HG03442 (cell line): ENCODE results near the gene RPP30.

Experiments
- ATAC-seq: cut with Tn5 transposase; IDR thresholded peaks from one replicate; pipeline ENCODE4 v1.9.1; 2021; ENCODE audit warnings: mild to moderate bottlenecking, moderate library complexity; ENCODE audit not compliant: unreplicated experiment

Gene RPP30

DNA sequence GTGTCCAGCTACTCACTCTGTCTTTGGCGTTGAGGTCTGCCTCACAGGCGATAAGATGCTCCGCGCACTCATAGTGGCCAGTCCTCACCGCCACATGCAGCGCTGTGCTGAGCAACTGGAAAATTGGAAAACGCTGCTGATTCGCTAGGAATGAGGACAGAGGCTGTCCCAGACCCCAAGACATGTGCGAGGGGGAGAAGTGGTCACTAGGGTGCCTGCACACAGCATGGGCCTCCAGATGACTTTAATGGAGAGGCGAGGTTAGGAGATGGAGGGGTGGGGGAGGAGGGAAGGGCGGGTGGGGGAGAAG, 43.9 kb downstream of the RPP30 start:
- ATAC-seq = no peak

DNA sequence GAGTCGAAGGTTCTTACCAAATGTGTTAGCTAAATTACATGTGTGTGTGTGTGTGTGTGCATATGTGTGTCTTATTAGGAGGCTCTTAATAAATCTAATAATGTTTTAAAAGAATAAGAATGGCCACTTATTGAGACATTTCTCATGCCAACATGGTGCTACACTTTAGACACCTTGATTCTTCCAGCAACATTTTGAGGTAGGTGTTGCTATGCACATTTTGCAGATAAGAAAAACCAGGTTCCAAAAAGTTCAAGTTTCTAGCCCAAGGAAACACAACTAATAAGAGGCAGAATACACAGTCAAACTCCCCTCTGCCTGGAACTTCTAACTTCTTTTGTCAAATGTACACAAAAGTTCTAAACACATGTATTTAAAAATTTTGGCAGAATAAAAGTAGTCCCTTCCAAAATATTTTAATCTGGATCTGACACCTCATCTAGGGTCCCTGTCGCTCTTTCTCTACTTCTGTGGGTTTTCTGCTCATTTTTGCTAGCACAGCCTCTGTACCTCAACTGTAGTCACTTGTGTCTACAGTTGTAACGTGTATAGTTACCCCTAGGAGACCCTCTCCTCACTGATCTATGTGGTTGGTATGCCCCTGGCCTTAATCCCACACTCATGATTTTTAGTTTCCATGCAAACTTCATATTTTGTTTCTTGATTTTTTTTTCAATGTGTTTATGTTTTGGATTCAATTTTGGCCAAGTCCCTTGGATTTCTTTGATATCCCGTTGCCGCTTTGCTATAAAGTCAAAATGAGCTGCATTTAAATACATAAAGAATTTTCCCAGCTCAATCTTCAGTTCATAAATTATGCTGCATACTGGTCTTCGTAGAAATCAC, 44.8 kb downstream of the RPP30 start:
- no peak for ATAC-seq

DNA sequence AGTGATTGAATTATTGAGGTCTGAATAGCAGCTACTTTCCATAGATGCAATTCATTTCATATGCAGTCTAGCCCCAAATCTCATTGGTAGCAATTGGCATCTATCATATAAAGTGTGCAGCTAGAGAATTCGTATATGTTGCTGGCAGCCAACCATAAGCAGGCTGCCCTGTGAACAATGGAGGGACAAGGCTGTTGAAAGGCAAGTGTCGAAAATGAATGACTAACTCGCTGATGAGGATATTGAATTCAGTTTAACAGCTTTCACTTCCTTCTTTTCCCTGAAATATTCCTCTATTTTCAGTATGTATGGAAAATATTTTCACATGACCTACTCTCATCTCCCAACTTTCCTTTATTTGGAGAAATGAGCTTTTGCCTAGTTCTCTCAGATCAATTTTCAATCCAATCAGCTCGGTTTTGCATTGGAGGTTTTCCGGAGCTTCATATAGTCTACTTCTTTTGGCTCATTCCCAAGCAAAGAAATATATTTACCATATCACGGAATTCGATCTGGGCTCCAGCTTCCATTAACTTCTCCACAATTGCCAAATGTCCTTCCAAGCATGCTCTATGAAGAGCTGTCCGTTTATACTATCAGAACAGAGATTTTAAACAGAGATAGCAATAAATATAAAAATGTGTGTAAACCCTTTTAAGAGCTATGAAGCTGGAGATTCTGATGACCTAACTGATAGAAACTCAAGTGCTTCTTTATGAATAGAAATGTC, 45.6 kb downstream of the RPP30 start:
- no peak for ATAC-seq

DNA sequence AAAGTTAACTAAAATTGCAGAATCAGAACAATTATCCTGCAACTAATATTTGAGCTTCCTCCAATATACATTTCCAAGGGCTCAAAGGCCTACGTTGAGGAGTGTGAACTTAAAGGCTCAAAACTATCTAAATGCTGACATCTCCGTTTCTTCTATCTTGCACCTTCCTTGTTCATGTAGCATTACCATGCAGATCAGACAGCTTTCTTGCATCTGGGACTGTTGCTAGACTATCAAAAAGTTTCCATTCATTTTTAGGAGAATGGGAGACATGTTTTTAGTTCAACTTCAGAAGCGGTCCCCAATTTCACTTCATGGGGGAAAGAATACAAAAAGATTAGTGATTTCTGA, 46.2 kb downstream of the RPP30 start:
- no peak for ATAC-seq

DNA sequence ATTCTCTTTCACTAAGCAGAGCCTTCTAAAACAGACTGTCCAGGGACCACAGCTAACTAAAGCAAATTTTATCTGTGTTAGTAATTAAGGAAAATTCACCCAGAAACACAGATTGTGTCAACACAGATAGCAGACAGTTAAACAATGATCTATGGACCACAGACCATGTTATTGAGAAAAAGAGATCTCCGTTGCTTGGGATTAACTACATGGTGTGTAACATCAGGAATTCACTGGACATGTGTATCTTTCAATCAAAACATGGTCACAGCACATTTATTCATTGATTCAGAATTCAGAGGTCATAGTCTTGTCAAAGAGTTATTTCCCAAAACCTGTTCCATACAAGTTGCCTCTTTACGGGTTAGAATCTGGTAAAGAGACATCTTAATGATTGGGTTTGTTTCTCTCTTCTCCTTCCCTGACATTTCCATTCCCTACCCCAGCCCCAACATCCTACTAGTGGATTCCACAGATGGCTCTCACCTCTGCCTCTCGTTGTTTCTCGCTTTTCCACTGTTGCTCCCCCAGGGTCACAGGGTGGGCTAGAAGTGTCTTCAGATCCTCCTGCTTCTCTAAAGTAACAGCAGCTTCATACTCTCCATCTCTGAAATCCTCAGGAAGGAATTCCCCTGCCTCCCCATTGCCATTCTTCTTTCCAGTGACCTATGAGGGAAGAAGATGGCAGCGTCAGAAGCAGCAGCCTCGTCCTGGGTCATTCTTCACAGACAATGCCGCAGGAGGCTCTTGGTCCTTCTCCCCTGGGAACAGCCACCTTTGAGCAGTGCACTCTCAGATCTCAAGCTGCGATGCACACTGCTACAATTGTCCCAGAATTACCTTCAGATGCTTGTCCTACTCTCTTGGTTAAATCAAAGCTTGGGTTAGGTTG, 48.2 kb downstream of the RPP30 start:
- ATAC-seq = no peak

DNA sequence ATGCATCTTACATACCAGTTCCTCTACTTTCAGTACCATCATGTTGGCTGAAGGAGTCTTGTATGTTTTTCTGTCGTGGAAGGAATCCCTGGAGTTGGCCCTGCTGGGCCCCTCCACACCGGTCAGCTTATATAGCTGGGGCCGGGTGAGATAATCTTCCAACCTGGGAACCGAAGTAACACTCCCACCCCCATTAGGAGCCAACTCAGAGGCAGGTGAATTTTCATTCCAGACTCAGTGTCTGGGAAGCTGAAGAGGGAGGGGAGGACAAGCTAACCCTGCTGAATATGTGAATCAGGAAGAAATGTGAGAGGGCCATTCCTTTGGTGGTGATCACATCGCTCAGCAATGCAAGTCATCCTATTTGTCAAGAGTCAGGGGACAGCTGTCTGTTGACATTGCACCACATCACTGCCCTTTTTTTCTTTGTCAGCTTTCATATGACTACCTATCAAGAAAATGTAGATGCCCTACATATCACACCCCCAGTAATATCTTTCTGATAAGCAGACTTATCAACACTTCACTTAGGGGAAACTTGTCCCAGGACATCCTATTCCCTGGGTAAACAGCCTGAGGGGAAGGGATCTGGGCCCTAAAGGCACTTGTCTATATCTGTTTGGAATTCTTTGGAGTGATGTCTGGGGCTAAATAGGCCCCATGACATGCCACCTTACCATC, 49.4 kb downstream of the RPP30 start, which contains the start of gene ANKRD1:
ANKRD1 (minus strand) TSS at position 102 of the 681 bp plus-strand sequence; CDS start at position 42, 60 bp downstream.
- ATAC-seq = no peak

DNA sequence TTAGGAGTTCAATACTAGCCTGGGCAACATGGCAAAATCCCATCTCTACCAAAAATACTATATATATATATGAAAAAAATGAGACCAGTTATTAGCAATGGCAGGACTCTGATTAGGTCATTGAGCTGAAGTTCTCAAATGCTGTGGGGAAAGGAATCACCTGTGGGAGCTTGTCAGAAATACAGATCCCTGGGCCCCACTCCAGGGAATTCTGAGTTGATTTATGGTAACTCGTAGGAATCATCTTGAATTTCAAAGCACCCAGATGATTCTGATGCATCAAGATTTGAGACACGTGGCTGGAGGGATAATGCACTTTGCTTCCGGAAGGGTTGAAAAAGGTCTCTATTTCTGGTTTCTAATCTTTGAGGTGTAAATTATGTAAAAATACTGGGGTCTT, 50.1 kb downstream of the RPP30 start:
- ATAC-seq = no peak

DNA sequence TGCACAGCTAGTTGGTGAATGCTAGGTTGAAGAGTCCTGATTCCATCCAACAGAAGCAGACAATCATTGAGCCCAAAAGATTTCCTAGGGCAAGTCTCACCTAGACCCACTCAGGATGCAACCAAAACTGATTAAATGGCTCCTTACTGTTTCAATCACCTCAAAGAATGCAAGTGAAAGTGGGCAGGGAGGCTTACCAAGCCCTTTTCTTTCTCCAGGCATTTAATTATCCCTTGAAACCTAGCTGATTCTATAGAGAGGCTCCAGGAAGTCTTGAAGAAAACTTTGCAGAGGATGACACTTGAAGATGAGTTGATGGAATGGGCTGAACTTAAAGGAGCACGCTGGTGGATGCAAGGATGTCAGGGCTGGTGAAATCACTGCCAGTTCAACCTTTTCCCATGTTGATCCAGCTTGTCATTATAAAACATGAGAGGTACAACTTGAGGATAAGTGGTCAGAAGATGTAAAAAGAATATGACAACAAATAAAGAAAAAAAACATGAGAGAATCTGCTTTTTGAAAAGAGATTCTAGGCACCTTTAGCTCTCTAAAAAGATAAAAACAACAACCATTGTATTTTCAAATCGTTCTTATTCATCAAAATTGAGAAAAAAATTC, 51.4 kb downstream of the RPP30 start:
- ATAC-seq = no peak

DNA sequence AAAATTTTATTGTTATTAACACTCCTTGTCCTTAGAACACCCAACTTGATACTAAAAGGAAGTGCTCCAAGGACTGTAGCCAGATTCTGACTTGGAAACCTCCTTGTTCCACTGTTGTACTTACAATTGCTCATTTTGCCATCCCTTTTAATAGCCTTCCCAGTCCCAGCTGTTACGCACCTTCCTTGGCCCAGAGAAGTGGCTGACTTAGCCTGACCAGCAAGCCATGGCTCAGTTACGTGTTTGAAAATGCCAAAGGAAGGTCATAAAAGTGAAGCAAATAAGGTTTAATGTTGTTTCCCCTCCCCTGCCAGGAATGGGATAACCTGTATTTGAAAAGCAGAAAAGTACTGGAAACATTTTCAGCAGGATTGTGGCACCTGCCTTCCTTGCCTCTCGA, 52.8 kb downstream of the RPP30 start:
- ATAC-seq = no peak

DNA sequence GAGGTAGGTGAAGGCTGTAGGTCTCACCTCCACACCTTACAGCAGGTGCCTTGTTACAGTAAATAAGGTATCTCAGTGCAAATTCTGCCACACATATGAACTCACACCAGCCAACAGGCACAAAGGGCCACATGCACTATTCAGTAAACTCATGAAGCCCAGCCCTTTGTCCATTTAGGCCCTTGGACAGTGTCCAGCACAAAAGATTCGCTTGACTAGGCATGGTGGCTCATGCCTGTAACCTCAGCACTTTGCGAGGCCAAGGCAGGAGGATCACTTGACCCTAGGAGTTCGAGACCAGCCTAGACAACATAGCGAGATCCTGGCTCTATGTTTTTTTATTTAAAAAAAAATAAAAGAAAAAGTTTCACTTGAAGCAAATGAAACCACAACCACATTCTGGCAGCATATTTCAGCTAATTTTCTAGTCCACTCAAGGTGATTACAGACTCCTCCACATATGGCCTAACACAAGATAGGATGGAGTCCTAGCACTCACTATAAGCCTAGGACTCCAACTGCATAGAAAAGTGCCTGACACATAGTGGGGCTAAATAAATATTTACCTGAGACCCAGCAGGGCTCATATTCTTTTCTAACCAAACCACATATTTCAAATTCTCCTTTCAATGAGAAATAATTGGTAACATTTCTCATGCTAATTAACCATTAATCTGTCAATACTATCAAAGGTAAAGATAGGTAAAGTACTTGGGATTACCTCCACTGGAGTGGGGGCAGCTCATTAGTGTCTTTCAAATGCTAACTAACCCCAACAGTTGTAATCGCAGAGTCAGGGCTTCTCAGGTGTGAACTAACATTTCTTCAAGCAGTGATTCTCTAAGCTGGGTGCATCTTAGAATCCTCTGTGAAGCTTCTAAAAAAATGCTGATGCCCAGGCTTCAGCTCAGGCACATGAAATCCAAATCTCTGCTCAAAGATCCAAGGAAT, 53.6 kb downstream of the RPP30 start:
- ATAC-seq = no peak

DNA sequence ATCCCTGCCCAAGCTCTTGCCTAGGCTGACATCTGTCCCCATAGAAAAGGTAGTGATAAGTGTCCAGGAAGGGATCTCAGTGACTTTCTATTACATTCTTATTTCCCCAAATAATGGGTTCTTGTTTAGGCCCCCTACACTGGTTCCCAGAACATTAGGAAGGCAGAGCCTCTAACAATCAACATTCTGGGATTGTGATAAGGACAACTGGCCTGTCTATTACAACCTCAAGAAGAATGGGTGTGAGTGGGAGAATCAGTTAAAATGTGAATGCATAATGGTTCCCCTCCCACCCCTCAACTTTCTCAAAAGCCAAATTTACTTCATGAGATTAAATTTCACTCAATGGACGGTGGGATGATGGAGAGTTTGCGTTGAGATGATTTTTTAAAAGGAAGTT, 55.5 kb downstream of the RPP30 start:
- no peak for ATAC-seq

DNA sequence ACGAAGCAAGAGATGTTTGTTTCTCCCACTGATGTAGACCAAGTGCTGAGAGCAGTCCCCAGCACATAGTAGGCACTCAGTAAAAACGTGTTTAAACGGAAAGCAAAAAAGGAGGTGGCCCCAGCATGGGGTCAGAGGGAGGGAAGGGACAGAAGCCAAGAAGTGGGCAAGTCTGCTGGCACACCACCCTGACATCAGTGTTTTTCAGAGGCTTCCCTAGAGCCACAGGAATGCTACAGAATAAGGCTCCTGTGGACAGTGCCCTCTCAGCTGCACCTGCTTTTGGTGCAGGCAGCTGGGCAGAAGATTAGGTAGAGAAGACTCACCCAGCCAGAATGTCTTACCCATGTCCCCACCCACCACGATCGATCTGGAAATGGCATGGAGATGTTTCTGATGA, 57.4 kb downstream of the RPP30 start:
- ATAC-seq = no peak

DNA sequence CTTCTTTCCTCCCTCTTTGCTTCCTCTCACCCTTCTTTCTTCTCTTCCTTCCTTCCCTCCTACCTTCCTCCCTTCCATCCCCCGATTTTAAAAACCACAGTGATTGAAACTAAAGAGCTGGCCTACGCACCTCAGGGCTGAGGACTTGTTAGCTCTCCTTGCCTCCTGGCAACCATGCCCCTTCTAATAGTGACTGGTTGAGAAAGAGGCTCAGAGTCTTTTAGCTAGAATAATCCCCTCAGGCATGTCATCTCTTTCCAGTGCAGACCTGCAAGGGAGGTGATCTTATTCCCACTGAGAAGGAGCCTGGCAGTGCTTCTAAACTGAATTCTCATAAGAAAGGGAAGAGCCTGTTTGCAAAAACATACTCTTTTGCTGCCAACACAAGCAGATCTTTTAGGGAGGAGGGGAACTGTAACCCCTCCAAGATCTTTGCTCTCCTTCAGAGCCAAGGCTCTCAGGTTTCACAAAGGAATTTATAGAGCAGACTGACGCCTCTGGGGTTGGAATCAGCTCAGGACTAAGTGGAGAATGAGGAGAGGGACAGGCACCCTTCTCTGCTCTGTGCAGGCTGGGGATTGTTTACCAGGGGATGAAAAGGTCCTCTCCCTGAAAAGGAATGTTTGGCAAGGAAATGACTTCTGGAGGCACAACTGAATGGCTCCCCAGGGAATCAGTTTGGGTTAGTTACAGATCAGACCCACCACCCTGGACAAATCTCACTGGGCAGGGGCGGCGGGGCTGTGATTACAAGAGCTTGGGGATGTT, 58.5 kb downstream of the RPP30 start:
- ATAC-seq = no peak

DNA sequence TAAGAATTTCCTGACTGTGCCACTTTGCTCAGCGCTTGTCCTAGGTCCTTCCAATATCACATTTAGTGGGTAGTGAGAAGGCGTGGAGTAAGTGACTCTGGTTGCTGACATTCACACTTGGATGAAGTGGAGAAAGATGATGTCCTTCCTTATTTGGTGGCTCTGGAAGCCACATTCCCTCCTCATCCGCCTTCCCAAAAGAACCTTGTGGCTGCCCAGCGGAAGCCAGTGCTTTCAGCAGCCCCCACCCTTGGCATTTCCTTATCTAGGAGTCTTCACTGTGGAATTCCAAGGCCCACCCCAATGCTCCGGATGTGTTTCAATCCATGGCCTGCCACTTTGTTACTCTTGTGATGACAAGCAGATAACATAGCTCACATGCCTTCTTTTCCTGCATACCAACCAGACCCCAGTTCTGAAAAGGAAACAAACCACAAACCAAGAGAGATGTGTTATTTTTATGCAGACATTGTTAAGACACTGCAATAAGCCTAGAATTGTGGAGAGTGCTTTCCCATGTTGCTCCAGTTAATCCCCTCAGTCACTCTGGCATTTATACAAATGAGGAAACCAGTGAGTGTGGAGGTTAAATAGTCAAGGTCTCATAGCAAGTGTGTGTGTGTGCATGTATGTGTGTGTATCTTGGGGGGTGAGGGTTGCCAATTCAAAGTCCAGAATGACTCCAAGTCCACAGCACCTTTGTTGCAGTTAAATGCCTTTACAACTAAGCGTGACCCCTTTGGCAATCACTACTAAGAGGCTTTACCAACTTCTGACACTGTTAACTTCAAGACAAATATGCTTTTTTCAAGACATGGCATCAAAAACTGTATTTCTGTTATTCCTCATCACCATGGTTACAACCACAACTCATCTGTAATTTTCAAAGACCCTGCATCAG, 59.4 kb downstream of the RPP30 start:
- no peak for ATAC-seq

DNA sequence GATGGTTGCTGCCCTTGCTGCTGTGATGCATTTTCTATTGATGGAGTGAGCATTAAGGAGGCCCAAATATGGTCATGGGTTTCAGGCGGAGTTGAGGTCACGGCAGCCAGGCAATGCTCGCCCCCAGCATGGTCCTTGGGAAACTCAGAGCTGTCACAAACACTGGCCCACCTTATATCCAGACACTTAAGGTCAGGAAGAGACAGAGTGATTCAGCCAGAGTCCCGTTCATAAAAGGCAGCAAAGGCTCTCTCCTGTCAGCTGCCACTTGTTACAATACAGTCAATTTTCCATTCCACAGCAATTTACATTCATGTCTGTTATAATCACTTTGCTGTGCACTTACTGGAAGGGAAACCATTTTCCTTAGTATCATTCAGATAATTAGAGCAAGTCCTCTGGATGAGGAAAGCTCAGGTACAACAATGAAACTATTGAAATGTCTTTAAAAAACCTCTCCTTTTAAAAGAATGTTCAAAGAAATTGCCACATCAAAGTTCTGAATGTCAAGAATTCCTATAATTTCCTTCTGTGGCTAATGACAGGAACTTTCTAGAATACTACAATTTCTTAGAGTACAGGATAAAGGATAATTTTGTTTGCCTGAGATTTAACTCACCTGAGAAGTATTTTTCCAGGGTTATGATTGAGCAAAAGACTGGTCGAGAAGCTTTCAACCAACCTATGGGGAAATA, 64.0 kb downstream of the RPP30 start:
- no peak for ATAC-seq

DNA sequence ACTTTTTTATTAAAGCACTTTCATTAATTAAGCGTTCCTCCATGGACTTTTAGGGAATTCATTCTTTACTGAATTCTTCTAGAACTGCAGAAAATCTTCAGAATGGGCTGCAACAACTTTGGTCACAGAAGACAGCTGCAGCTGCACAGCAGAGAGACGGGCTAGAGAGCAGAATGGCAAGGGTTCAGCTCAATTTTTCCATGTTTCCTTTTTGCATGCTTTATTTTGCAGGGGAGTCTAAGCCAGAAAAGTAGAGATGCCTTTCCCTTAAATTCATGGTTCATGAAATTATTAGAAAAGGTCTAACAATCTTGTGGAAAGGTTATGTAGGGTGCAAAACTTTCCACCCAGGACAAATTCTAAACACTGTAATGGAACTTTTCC, 64.5 kb downstream of the RPP30 start:
- ATAC-seq = no peak

DNA sequence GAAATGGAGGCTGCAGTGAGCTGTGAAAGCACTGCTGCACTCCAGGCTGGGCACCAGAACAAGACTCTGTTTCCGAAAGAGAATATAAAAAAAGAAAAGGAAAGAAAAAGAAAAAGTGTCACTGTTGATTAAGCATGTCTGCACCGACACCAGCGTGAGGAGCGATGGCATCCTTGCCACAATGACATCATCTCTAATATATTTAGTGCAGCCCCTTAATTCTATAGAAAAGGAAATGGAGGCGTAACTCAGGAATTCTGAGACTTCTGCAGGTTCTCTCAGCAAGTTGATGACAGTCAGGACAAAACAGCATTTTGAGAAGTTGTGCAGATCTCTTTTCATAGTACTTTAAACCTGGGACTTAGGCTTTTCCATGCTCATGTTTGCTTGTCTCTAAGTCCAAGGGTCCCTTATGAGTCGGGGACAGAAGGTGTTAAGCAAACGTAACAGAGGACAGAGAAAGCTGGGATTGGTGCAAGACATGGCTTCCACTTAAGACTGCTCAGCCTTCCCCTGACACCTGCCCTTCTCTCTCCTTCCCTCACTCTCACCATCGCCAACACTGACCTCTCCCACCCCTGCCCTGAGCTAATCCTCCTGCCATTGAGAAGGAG, 66.0 kb downstream of the RPP30 start:
- no peak for ATAC-seq
